Measurements from ENCODE around the gene ZNF343. TPM values are rescaled to one million over a fixed set of nuclear protein-coding genes. Genes with fewer than 3 reads are reported as not detected.

ZNF343 gene
- total RNA-seq, 4 donors from 2014 or later: 12.0 to 15.6 (median 13.6) TPM

- no peaks in the 10 kb centered on the region for H3K27me3 ChIP-seq
- 66 to 75% methylated on average over 4 of the region's 4 CpGs for WGBS, 2 donors
- DNase-seq (ENCODE audit: low spot score in 2 of 2): no peak
- H3K4me1 ChIP-seq: no peaks in the 10 kb centered on the region
- no peak for TF ChIP-seq EP300 (IDR thresholded peaks at IDR 0.05)
- TF ChIP-seq POLR2A (IDR thresholded peaks at IDR 0.05): no peak
- TF ChIP-seq CTCF (IDR thresholded peaks at IDR 0.05): no peak
- no peak overlapping the region for H3K27ac ChIP-seq
- H3K9me3 ChIP-seq: no peaks in the 10 kb centered on the region
- peaks cover 0 to 98% (median 0%) of the 10 kb centered on the region in 3 donors for H3K36me3 ChIP-seq
- H3K4me3 ChIP-seq: no peak overlapping the region
These were observed 23.1 kb downstream of the ZNF343 start for GRCh38 chr20:2485661-2486060.

GRCh38 chr20:2485080-2485479, 23.6 kb downstream of the ZNF343 start:
- Histone ChIP-seq H3K4me3 (no peak overlapping the region), H3K36me3 (peaks cover 0 to 98% (median 0%) of the 10 kb centered on the region in 3 donors), H3K27me3 (no peaks in the 10 kb centered on the region), H3K4me1 (no peaks in the 10 kb centered on the region), H3K9me3 (no peaks in the 10 kb centered on the region), H3K27ac (no peak overlapping the region)
- 91 to 95% methylated on average over 2 of the region's 2 CpGs for WGBS, 2 donors
- no peak for DNase-seq (ENCODE audit: low spot score in 2 of 2)
- TF ChIP-seq EP300 (IDR thresholded peaks at IDR 0.05) (no peak), CTCF (IDR thresholded peaks at IDR 0.05) (no peak), POLR2A (IDR thresholded peaks at IDR 0.05) (no peak)

GRCh38 chr20:2483504-2483903, 25.2 kb downstream of the ZNF343 start:
- Histone ChIP-seq H3K4me1 (no peaks in the 10 kb centered on the region), H3K4me3 (no peak overlapping the region), H3K27me3 (no peaks in the 10 kb centered on the region), H3K36me3 (peaks cover 0 to 87% (median 0%) of the 10 kb centered on the region in 3 donors), H3K27ac (no peak overlapping the region), H3K9me3 (no peaks in the 10 kb centered on the region)
- no peak for DNase-seq (ENCODE audit: low spot score in 2 of 2)
- TF ChIP-seq POLR2A (IDR thresholded peaks at IDR 0.05) (no peak), CTCF (IDR thresholded peaks at IDR 0.05) (no peak), EP300 (IDR thresholded peaks at IDR 0.05) (no peak)
- WGBS, 2 donors: 93% methylated on average over 12 of the region's 12 CpGs

GRCh38 chr20:2480381-2480780, 28.3 kb downstream of the ZNF343 start:
- Histone ChIP-seq H3K36me3 (peaks cover 0 to 76% (median 0%) of the 10 kb centered on the region in 3 donors), H3K4me1 (no peaks in the 10 kb centered on the region), H3K4me3 (no peak overlapping the region), H3K9me3 (no peaks in the 10 kb centered on the region), H3K27ac (no peak overlapping the region), H3K27me3 (no peaks in the 10 kb centered on the region)
- TF ChIP-seq EP300 (IDR thresholded peaks at IDR 0.05): no peak
- no peak for TF ChIP-seq CTCF (IDR thresholded peaks at IDR 0.05)
- no peak for TF ChIP-seq POLR2A (IDR thresholded peaks at IDR 0.05)
- no peak for DNase-seq (ENCODE audit: low spot score in 2 of 2)
- WGBS, 2 donors: 96 to 100% methylated on average over 2 of the region's 2 CpGs

- H3K4me1 ChIP-seq: no peaks in the 10 kb centered on the region
- 89 to 95% methylated on average over 5 of the region's 5 CpGs for WGBS, 2 donors
- TF ChIP-seq EP300 (IDR thresholded peaks at IDR 0.05): no peak
- no peak for TF ChIP-seq CTCF (IDR thresholded peaks at IDR 0.05)
- no peak for TF ChIP-seq POLR2A (IDR thresholded peaks at IDR 0.05)
- H3K36me3 ChIP-seq: peaks cover 0 to 43% (median 0%) of the 10 kb centered on the region in 3 donors
- no peaks in the 10 kb centered on the region for H3K27me3 ChIP-seq
- no peak overlapping the region for H3K27ac ChIP-seq
- no peaks in the 10 kb centered on the region for H3K9me3 ChIP-seq
- H3K4me3 ChIP-seq: no peak overlapping the region
- DNase-seq (ENCODE audit: low spot score in 2 of 2): no peak
These were observed 31.7 kb downstream of the ZNF343 start for GRCh38 chr20:2476742-2477615.

Measured in tibial nerve (tissue), 4 donors.